Lung microvascular endothelial cell (primary cell): ENCODE measurements around the gene C11orf24. TPM values are rescaled to one million over a fixed set of nuclear protein-coding genes. Genes with fewer than 3 reads are reported as not detected.
"Not testable (repeated sequence)": the region's sequence is repeated elsewhere in the genome, so short reads cannot be mapped to it uniquely, and the experiment has no call there.

Source experiments
- DNase-seq, 2 donors: peaks; one replicate each; pipeline versions ENCODE4 v3.0.0 to v3.0.0-alpha.2; 2010; ENCODE audit warnings: low read depth in 2 of 2
- total RNA-seq: library from RNA; depleted of rRNA; stranded (reverse); fragments of >200 nt; gene quantifications from 2 replicates; pipeline ENCODE4 v1.2.1, GENCODE V29; 2014

The C11orf24 gene
- total RNA-seq, 1 donor from 2014 or later: 5.0 TPM

GRCh38 chr11:68251765-68252164 lies 20.0 kb downstream of the C11orf24 start:
- DNase-seq: no peak

DNA sequence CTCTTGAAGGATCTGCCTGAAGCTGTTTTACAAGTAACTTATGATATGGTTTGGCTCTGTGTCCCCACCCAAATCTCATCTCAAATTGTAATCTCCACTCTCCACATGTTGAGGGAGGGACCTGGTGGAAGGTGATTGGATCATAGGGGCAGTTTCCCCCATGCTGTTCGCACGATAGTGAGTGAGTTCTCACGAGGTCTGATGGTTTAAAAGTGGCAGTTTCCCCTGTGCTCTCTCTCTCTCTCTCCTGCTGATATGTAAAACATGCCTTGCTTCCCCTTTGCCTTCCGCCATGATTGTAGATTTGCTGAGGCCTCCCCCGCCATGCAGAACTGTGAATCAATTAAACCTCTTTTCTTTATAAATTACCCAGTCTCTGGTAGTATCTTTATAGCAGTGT lies 26.9 kb downstream of the C11orf24 start:
- DNase-seq: not testable (repeated sequence)

GRCh38 chr11:68243847-68244246 lies 27.9 kb downstream of the C11orf24 start:
- DNase-seq: not testable (repeated sequence)

- no peak for DNase-seq
These were observed 29.2 kb downstream of the C11orf24 start for GRCh38 chr11:68242616-68243015.

GRCh38 chr11:68231621-68232020 lies 40.2 kb downstream of the C11orf24 start:
- DNase-seq: no peak

DNA sequence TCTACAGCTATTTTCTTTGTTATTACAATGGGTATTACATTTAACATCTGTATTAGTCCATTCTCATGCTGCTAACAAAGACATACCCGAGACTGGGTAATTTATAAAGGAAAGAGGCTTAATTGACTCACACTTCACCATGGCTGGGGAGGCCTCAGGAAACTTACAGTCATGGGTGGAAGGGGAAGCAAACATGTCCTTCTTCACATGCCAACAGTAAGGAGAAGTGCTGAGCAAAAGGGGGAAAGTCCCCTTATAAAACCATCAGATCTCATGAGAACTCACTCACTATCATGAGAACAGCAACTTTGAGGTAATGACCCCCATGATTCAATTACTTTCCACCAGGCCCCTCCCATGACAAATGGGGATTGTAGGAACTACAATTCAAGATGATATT lies 42.2 kb downstream of the C11orf24 start:
- DNase-seq: no peak

DNA sequence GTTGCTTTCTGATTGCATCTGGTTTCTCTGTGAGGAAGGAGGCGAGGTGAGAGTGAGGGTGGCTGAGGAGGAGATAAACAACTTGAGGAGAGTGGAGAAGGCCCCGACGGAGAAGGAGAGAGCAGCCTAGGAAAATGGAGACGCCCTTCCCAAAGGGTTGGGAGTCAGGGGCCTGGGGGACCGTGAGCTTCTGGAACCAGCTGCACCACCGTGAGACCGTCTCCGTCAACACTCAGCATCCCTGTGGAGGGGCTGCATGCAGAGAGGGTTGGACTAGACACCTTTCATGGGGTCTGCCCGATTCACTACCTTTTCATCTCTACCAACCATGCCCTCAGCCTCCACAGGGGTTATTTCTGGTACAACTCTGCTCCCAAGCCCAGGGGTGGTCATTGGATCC lies 45.4 kb downstream of the C11orf24 start:
- DNase-seq: no peak

DNA sequence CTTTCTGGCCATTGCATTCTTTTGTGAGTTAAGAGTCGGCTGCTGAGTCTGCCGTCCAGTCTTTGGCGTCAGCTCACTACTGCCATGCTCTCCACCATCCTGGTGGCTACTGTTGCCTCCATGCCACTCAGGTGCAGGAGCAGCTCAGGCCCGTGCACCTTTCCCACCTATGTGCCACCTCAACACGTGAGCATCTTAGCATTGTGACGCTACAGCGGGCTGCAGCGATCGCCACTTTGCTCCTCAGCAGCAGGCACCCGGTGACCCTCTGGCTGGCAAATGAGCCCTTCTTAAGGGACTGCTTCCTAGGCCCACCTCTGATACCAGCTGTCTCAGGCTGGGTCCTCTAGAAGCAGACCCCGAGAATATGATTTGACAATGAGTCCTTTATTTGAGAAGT lies 47.2 kb downstream of the C11orf24 start:
- DNase-seq: no peak

DNA sequence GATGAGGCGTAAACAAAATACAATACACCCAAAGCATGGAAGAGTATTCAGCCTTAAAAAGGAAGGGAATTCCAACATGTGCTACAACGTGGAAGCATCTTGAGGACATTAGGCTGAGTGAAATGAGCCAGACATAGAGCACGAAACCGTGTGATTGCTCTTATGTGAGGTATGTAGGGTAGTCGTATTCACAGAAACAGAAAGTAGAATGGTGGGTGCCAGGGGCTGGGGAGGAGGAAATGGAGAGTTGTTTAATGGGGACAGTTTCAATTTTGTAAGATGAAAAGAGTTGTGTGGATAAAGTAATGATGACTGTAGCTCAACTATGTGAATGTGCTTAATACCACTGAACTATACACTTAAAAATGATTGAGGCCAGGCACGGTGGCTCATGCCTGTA lies 48.5 kb downstream of the C11orf24 start:
- no peak for DNase-seq

DNA sequence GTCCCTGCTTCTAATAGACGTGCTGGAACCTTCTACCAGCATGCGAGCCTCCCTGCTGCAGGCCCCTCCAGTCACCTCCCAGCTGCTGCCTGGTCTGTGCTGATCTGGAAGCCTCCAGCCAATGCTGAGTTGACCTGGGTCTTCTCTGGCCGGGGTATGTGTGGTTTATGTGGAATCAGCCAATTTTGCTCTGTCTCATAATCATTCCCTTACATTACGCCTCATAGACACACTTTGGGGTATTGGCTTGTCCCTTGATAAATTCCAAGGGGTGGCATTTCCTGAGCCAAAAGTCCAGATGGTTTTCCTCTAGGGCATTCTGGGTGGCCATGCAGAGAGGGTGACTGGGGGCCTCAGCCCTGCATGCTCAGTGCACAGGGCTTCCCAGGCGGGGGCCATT lies 50.4 kb downstream of the C11orf24 start:
- no peak for DNase-seq

DNA sequence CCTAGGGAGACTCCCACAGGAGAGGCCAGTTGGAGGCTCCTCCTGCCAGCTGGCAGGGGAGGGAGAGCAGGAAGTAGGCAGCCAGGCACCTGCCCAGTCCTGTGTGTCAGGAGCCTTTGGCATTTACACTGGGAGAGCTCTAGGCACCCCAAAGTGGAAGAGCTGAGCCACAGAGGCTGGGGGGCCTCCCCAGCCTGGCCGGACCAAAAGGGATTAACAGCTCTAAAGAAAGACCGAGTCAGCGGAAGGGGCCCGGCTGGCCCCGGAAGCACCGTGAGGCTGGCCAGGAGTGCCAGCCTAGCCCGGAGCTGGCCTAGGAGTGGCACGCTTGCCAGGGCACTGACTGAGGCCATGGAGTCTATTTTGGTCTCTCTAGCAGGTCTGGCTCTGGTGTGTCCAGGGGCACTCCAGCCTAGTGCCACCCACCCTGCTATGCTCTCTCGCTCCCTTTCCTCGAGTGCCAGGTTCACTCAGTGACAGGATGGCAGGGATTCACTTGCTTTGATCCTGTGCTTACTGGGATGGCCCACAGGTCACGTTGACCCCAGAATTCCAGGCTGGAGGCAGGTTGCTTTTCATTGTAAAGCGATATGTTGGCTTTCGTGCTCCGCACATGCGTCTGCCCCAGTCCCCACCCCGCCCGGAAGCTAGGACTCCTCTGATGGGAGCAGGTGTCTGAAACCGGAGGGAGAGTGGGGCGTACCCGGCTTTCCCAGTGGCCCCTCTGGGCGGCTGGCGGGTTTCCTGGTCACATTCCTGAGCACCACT lies 55.4 kb downstream of the C11orf24 start:
- no peak for DNase-seq

DNA sequence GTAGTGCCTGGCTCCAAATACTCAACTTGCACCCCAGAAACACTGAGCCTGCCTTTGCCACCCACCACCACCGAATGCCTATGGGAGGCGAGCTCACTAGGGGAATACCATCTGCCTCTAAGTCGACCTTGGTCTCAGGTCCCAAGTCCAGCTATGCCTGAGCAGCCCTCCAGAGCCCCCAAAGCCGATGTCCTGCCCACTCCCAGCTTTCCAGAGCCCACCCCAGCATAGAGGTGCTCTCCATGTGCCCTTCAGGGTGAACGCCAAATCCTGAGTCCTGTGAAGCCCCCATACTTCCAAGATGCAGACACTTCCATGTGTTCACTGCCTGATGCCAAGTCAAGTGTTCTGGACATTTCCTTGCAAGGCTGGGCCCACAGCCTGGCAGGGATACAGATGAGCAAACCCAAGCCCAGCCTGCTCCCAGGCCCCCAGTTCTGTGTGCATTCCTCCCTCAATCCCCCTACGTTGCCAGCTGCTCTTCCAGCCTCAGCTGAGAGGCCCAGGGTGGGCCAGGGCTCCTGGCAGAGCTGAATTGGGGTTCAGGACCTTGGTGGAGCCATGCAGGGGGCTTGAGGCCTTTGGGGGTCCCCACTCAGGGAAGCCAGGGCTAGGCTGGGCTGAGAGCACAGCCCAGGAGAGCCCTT lies 56.1 kb downstream of the C11orf24 start:
- DNase-seq: no peak

GRCh38 chr11:68215087-68215445 lies 56.7 kb downstream of the C11orf24 start:
- no peak for DNase-seq

- DNase-seq: no peak
These were observed 57.3 kb downstream of the C11orf24 start for GRCh38 chr11:68214173-68215086.

DNA sequence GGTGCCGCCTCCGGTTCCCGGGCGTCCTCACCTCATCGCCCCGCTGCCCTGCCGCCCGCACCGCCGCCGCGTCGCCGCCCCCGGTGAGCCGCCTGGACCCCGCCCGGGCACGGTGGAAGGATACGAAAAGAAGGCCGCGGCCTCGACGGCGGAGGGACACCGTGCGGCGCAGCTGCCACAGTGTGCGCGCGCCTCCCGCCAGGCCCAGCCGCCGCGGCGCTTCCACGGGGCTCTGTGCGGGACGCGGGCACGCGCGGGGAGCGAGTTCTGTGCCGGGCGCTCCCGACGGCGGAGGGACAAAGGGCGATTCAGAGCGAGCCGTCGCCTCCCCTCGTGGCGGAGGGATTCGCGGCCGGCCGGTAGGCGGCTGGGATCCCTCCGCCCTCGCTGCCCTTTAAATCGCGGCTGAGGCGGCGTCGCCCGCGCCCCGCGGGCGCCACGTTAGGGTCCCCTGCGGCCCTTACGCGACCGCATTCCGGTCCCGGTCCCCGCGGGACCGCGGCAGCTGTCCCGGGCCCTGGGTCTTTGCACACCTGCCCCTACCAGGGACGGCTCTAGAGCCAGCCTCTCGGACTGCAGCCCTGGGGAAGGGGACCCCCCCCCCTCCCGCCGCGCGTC lies 58.1 kb downstream of the C11orf24 start:
- peak; percentile 98 to 99 for DNase-seq

DNA sequence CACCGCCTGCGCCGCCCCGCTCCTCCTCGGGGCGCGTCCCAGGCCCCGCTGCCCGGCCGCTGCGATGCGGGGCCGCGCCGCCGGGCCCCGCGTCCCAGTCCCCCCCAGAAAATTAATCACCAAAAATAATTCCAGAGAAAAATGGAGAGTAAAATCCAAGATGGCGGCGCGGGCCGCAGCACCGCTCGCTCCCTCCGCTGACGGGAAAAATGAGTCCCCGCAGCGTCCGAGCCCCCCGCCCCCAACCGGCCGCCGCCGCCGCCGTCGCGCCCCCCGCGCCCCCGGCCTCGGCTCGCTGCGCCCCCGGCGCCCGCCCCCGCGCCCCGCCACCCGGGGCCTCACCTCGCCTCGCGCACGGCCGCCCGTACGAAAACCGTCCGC lies 58.6 kb downstream of the C11orf24 start, which contains the start of gene KMT5B:
Gene KMT5B, minus strand, starts transcription at position 162 of the 381 bp plus-strand sequence. CDS start 23,220 bp downstream, outside the sequence.
- peak; percentile 61 to 81 for DNase-seq

GRCh38 chr11:68212421-68213134 lies 59.2 kb downstream of the C11orf24 start:
- DNase-seq: peak; percentile 82 to 85

- no peak for DNase-seq
These were observed 60.2 kb downstream of the C11orf24 start for GRCh38 chr11:68211546-68211945.
